Measurements from ENCODE around the gene PSMG1. TPM values are rescaled to one million over a fixed set of nuclear protein-coding genes. Genes with fewer than 3 reads are reported as not detected.

PSMG1 gene
- total RNA-seq, 1 experiment from 2014 or later, result 110 TPM

- no TSS peak for BruUV-seq (replicated peaks)
- Histone ChIP-seq H3K4me3 (ENCODE audit: low read length) (no peak overlapping the region), H3K79me2 (ENCODE audit: low read length) (no peaks in the 10 kb centered on the region), H3K36me3 (ENCODE audit: low read depth, low read length) (no peaks in the 10 kb centered on the region), H3K27ac (ENCODE audit: low read length) (no peak overlapping the region), H3K9me2 (replicated peaks; ENCODE audit: low read length) (no peaks in the 10 kb centered on the region), H2AFZ (ENCODE audit: low read length) (no peak overlapping the region), H3K9ac (ENCODE audit: low read length) (no peak overlapping the region), H3F3A (ENCODE audit: low read length, unreplicated experiment) (no peaks in the 10 kb centered on the region), H3K9me3 (ENCODE audit: low read length) (no peaks in the 10 kb centered on the region), H3K27me3 (ENCODE audit: low read length) (no peaks in the 10 kb centered on the region), H3K4me2 (ENCODE audit: low read length) (no peak overlapping the region), H3K4me1 (ENCODE audit: insufficient read depth, low read length) (peaks cover 10% of the 10 kb centered on the region), H4K20me1 (ENCODE audit: low read length) (no peaks in the 10 kb centered on the region)
- ChIA-PET POLR2A (ENCODE audit: unreplicated experiment) (interaction anchor here (0.5 kb wide), 1 partner anchor 1570 kb away, joined by 5 read pairs; no protein-coding TSS in a partner anchor), CTCF (no interaction called here)
- no peak for ATAC-seq
- TF ChIP-seq EZH2 (IDR thresholded peaks at IDR 0.05; ENCODE audit: low read length, unreplicated experiment) (no peak), EZH2phosphoT487 (IDR thresholded peaks at IDR 0.05; ENCODE audit: borderline replicate concordance, low read length) (no peak), CTCF (conservative IDR thresholded peaks at IDR 0.05; ENCODE audit: low read depth, low read length) (no peak)
- intact Hi-C loops (cut with micrococcal nuclease), result no loop called here
- DNase-seq, result no peak
Observed at GRCh38 chr21:39150316-39150715, 32.9 kb downstream of the PSMG1 start.

- Histone ChIP-seq H3K9me3 (ENCODE audit: low read length) (no peaks in the 10 kb centered on the region), H3K4me2 (ENCODE audit: low read length) (no peak overlapping the region), H2AFZ (ENCODE audit: low read length) (no peak overlapping the region), H3K9ac (ENCODE audit: low read length) (no peak overlapping the region), H3K4me1 (ENCODE audit: insufficient read depth, low read length) (peaks cover 10% of the 10 kb centered on the region), H3F3A (ENCODE audit: low read length, unreplicated experiment) (no peaks in the 10 kb centered on the region), H3K27me3 (ENCODE audit: low read length) (no peaks in the 10 kb centered on the region), H3K9me2 (replicated peaks; ENCODE audit: low read length) (no peaks in the 10 kb centered on the region), H3K4me3 (ENCODE audit: low read length) (no peak overlapping the region), H3K79me2 (ENCODE audit: low read length) (no peaks in the 10 kb centered on the region), H3K36me3 (ENCODE audit: low read depth, low read length) (no peaks in the 10 kb centered on the region), H3K27ac (ENCODE audit: low read length) (no peak overlapping the region), H4K20me1 (ENCODE audit: low read length) (no peaks in the 10 kb centered on the region)
- no TSS peak for BruUV-seq (replicated peaks)
- TF ChIP-seq EZH2phosphoT487 (IDR thresholded peaks at IDR 0.05; ENCODE audit: borderline replicate concordance, low read length) (no peak), EZH2 (IDR thresholded peaks at IDR 0.05; ENCODE audit: low read length, unreplicated experiment) (no peak), CTCF (conservative IDR thresholded peaks at IDR 0.05; ENCODE audit: low read depth, low read length) (no peak)
- no peak for ATAC-seq
- CTCF ChIA-PET, result no interaction called here
- POLR2A ChIA-PET (ENCODE audit: unreplicated experiment), result interaction anchor here (0.5 kb wide), 1 partner anchor 1569 kb away, joined by 5 read pairs; no protein-coding TSS in a partner anchor
- no peak for DNase-seq
- intact Hi-C loops (cut with micrococcal nuclease), result no loop called here
Observed at GRCh38 chr21:39149882-39150281, 33.4 kb downstream of the PSMG1 start.

GRCh38 chr21:39148975-39149374 lies 34.3 kb downstream of the PSMG1 start:
- Histone ChIP-seq H3K79me2 (ENCODE audit: low read length) (no peaks in the 10 kb centered on the region), H3K9me3 (ENCODE audit: low read length) (no peaks in the 10 kb centered on the region), H2AFZ (ENCODE audit: low read length) (no peak overlapping the region), H3K9ac (ENCODE audit: low read length) (no peak overlapping the region), H3K4me1 (ENCODE audit: insufficient read depth, low read length) (peaks cover 6% of the 10 kb centered on the region), H3K27me3 (ENCODE audit: low read length) (no peaks in the 10 kb centered on the region), H3K27ac (ENCODE audit: low read length) (no peak overlapping the region), H3K4me2 (ENCODE audit: low read length) (no peak overlapping the region), H3K36me3 (ENCODE audit: low read depth, low read length) (no peaks in the 10 kb centered on the region), H3F3A (ENCODE audit: low read length, unreplicated experiment) (no peaks in the 10 kb centered on the region), H4K20me1 (ENCODE audit: low read length) (no peaks in the 10 kb centered on the region), H3K4me3 (ENCODE audit: low read length) (no peak overlapping the region), H3K9me2 (replicated peaks; ENCODE audit: low read length) (no peaks in the 10 kb centered on the region)
- DNase-seq, result no peak
- CTCF ChIA-PET, result no interaction called here
- no peak for ATAC-seq
- TF ChIP-seq EZH2 (IDR thresholded peaks at IDR 0.05; ENCODE audit: low read length, unreplicated experiment) (no peak), EZH2phosphoT487 (IDR thresholded peaks at IDR 0.05; ENCODE audit: borderline replicate concordance, low read length) (no peak), CTCF (conservative IDR thresholded peaks at IDR 0.05; ENCODE audit: low read depth, low read length) (no peak)
- POLR2A ChIA-PET (ENCODE audit: unreplicated experiment), result no interaction called here
- no TSS peak for BruUV-seq (replicated peaks)
- intact Hi-C loops (cut with micrococcal nuclease), result no loop called here
